ENCODE results near the gene MFF.
"Not testable (repeated sequence)": the region's sequence is repeated elsewhere in the genome, so short reads cannot be mapped to it uniquely, and the experiment has no call there.

MFF gene

DNA sequence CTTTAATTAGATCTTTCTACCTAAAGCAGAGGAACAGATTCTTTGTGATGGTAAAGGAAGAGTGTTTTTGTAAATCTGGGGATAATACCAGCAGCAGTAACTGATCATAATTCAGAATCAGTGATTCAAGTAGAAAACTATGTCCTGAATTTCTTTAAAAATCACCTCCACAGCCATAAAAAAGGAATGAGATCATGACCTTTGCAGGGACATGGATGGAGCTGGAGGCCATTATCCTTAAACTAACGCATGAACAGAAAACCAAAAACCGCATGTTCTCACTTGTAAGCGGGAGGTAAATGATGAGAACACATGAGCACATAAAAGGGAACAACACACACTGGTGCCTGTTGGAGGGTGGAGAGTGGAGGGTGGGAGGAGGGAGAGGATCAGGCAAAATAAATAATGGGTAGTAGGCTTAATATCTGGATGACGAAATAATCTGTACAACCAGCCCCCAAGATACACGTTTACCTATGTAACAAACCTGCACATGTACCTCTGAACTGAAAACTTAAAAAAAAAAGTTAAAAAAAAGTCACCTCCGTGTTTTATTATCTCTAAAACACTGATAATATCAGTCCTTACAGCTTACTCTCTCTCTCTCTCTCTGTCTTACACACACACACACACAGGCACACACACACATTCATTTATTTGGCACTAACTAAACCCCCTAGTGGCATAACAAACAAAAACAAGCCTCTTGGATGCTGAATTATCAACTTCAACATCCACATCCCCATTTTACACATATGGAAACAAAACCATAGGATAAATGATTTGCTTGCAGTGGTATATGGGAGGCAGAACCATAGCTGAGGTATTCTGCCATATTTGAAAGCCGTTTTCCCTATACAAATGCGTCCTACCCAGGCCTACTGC, 52.7 kb downstream of the MFF start:
- Mint-ChIP-seq H3K27me3 (peaks cover 2% of the 10 kb centered on the region), H3K4me3 (no peak overlapping the region), H3K36me3 (no peaks in the 10 kb centered on the region), H3K4me1 (ENCODE audit: low read depth) (peaks cover 25% of the 10 kb centered on the region), H3K9me3 (ENCODE audit: low read depth) (peaks cover 6% of the 10 kb centered on the region), H3K27ac (no peak overlapping the region)

DNA sequence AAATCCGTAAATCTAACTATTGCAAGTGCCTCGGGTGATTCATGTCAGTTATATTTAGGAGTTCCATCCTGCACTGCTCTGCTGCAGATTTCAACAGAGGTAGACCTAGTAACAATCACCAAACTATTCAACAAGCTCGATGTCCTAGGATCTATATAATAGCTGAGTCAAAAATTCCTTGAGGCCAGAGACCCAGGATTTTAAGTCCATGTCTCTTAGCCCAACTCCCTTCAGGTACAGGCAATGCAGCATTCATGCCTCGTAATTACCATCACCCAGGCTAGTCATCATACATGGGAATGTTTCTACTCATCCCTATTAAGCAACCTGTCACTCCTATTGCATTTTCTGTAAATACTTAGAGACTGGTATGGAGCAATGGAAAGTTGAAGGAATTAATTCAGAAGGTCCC, 53.3 kb downstream of the MFF start:
- no peaks in the 10 kb centered on the region for H3K36me3 Mint-ChIP-seq
- no peak overlapping the region for H3K27ac Mint-ChIP-seq
- no peak overlapping the region for H3K4me3 Mint-ChIP-seq
- H3K4me1 Mint-ChIP-seq (ENCODE audit: low read depth), result peaks cover 23% of the 10 kb centered on the region
- H3K9me3 Mint-ChIP-seq (ENCODE audit: low read depth), result peaks cover 6% of the 10 kb centered on the region
- H3K27me3 Mint-ChIP-seq, result peaks cover 2% of the 10 kb centered on the region

DNA sequence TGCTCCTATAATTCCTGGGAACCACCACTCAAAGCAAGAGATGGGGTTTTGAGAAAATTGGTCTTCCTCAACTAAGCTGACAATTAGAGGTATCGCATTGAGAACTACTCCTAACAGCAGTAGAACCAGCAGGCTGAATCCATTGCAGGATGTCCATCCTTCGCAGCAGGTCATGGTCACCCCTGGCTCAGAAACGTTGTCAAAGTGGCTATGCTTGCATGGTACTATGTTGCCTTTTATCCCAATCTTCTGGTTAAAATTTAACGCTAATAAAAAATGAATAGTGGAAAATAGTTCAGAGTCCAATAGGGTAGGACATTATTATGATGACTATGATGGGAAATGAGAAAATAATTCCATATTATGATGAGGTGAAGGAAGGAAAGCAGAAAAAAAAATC, 54.0 kb downstream of the MFF start, which contains the start of gene TM4SF20:
TM4SF20 (minus strand) TSS at position 212 of the 400 bp plus-strand sequence; CDS start at position 174, 38 bp downstream.
- H3K36me3 Mint-ChIP-seq, result no peaks in the 10 kb centered on the region
- H3K27ac Mint-ChIP-seq, result peak within 1 kb of the TSS; percentile 24
- peaks cover 6% of the 10 kb centered on the region for H3K9me3 Mint-ChIP-seq (ENCODE audit: low read depth)
- H3K4me3 Mint-ChIP-seq, result no peak within 1 kb of the TSS
- H3K4me1 Mint-ChIP-seq (ENCODE audit: low read depth), result peaks cover 21% of the 10 kb centered on the region
- peaks cover 5% of the 10 kb centered on the region for H3K27me3 Mint-ChIP-seq

DNA sequence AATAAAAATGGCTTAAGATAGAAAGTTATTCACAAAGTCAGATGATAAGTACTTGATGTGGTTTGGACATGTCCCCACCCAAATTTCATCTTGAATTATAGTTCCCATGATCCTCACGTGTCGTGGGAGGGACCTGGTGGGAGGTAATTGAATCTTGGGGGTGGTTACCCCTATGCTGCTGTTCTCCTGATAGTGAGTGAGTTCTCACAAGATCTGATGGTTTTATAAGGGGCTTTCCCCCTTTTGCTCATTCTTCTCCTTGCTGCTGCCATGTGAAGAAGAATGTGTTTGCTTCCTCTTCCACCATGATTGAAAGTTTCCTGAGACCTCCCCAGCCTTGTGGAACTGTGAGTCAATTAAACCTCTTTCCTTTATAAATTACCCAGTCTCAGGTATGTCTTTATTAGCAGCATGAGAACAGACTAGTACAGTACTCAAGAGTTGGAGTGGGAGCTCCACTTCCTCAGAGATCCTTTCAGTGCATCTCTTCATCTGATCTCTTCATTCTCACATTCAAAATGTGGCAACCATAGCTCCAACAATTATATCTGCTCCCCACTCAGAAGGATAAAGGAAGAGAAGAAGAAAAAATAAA, 57.3 kb downstream of the MFF start:
- peak overlapping the region; percentile 82 for H3K27ac Mint-ChIP-seq
- not testable (repeated sequence) for H3K36me3 Mint-ChIP-seq; H3K27me3 Mint-ChIP-seq; H3K9me3 Mint-ChIP-seq (ENCODE audit: low read depth); H3K4me3 Mint-ChIP-seq
- peaks cover 19% of the 10 kb centered on the region for H3K4me1 Mint-ChIP-seq (ENCODE audit: low read depth)

DNA sequence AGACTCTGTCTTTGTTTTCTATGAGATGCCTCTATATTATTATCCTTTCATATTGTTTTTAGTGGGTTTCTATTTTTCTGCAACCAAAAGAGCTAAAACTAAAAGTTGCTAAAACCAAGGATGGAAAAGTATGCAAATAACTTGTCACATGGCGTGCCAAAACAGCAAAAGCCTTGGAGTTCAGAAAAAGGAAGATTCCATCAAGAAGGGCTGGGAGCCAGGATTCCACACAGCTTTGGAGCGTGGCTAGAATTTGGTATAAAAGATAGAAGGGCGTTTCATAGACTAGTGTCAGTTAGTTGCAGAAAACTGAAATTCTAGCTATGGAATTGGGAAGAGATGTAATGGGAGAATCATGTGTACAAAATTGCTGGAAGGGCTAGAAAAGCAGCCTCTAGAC, 58.6 kb downstream of the MFF start:
- Mint-ChIP-seq H3K27ac (no peak overlapping the region), H3K4me3 (no peak overlapping the region), H3K27me3 (peaks cover 3% of the 10 kb centered on the region), H3K4me1 (ENCODE audit: low read depth) (peaks cover 24% of the 10 kb centered on the region), H3K36me3 (no peaks in the 10 kb centered on the region), H3K9me3 (ENCODE audit: low read depth) (peaks cover 6% of the 10 kb centered on the region)

DNA sequence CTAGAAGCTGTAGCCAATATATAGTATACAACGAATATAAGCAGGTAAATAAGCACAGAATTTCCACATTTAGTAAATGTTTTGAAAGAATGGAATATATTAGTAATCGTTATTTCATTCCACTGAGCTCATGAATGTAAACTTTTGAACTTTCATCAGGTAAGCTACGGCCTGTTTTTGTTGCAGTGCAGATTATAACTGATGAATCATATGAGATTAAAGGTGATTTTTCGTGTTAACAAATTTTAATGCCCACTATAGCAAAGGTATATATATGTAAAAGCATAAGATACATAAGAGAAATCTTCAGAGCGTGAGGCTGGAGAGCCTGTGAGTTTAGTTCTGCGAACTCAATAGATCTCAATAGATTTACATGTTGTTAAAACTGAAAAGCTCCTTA, 61.6 kb downstream of the MFF start:
- Mint-ChIP-seq H3K4me1 (ENCODE audit: low read depth) (peaks cover 21% of the 10 kb centered on the region), H3K36me3 (no peaks in the 10 kb centered on the region), H3K4me3 (no peak overlapping the region), H3K27ac (no peak overlapping the region), H3K27me3 (peaks cover 3% of the 10 kb centered on the region), H3K9me3 (ENCODE audit: low read depth) (peaks cover 5% of the 10 kb centered on the region)

DNA sequence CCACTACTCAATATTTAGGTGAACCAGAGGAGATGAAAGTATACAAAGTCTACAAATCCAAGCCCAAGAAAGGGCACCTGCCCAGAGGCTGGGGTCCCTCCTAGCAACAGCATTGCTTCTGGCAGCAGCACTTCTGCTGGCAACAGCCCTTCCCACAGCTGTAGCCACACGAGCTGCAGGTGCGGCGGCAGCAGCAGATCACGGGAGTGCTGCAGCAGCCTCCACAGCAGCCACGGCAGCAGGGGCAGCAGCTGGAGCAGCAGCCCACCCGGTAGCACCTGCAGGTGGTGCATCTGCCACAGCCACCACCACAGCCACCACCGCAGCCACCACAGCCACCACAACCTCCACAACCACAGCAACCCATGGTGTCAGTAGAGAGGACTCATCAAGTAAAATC, 62.5 kb downstream of the MFF start, which contains the start of gene SCYGR1:
SCYGR1 (minus strand) TSS at position 367 of the 400 bp plus-strand sequence; CDS start at position 367, 0 bp downstream.
- not testable (repeated sequence) for H3K27ac Mint-ChIP-seq; H3K4me3 Mint-ChIP-seq; H3K36me3 Mint-ChIP-seq; H3K9me3 Mint-ChIP-seq (ENCODE audit: low read depth); H3K27me3 Mint-ChIP-seq
- peaks cover 12% of the 10 kb centered on the region for H3K4me1 Mint-ChIP-seq (ENCODE audit: low read depth)

DNA sequence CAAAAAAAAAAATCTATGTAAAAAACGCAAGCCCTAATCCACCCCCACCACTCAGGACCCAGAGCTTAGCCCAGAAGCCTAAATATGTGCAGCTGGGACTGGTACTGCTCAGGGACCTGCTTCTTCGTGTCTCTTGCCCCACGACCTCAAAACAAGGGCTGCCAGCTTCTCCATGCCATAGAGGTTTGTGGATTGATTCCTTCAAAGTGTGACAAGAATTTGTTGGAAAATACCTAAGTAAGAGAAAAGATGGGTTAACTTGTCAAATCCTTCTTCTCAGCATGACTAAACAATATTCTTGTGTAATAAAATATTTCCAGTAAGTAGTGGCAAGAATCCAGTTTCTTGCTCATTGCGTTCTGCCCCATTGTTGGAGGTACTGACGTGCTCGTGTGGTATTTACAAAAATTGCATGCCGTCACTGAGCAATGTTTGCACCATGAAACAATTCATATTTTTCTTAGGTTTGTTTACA, 63.5 kb downstream of the MFF start:
- H3K9me3 Mint-ChIP-seq (ENCODE audit: low read depth), result no peaks in the 10 kb centered on the region
- peaks cover 10% of the 10 kb centered on the region for H3K4me1 Mint-ChIP-seq (ENCODE audit: low read depth)
- H3K27ac Mint-ChIP-seq, result no peak overlapping the region
- H3K4me3 Mint-ChIP-seq, result no peak overlapping the region
- H3K36me3 Mint-ChIP-seq, result no peaks in the 10 kb centered on the region
- H3K27me3 Mint-ChIP-seq, result peaks cover 2% of the 10 kb centered on the region

DNA sequence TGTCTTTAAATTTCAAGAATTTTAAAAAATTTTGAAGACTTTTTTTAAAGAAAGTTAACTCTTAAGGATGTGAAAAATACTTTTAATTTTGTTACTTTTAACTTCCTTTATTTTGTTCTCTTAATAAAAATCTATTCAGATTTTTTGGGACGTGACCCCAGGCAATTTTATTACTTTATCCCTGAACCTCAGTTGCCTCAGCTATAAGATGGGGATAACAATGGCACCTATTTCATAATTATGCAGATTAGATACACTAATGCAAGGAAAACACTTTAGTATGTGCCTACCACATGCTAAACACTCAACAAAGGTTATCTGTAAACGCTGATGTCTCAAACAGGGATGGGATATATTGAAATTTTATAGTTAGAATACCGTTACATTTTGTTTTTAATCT, 64.2 kb downstream of the MFF start:
- Mint-ChIP-seq H3K27ac (no peak overlapping the region), H3K9me3 (ENCODE audit: low read depth) (no peaks in the 10 kb centered on the region), H3K4me3 (no peak overlapping the region), H3K36me3 (no peaks in the 10 kb centered on the region), H3K4me1 (ENCODE audit: low read depth) (peaks cover 10% of the 10 kb centered on the region), H3K27me3 (no peaks in the 10 kb centered on the region)

DNA sequence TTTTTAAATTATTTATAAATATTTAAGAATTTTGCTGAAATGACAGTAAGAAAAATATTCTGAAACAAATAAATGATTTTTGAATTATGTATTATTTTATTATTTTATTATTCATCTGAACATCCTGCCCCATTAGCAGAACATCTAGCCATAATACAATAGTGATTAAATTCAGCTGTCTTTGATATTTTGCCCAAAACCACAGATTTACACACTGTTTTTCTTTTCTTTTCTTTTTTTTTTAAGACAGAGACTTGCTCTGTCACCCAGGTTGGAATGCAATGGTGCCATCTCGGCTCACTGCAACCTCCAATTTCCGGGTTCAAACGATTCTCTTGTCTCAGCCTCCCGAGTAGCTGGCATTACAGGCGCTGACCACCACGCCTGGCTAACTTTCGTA, 64.6 kb downstream of the MFF start:
- Mint-ChIP-seq H3K4me1 (ENCODE audit: low read depth) (peaks cover 10% of the 10 kb centered on the region), H3K36me3 (no peaks in the 10 kb centered on the region), H3K9me3 (ENCODE audit: low read depth) (no peaks in the 10 kb centered on the region), H3K27me3 (no peaks in the 10 kb centered on the region), H3K27ac (no peak overlapping the region), H3K4me3 (no peak overlapping the region)

DNA sequence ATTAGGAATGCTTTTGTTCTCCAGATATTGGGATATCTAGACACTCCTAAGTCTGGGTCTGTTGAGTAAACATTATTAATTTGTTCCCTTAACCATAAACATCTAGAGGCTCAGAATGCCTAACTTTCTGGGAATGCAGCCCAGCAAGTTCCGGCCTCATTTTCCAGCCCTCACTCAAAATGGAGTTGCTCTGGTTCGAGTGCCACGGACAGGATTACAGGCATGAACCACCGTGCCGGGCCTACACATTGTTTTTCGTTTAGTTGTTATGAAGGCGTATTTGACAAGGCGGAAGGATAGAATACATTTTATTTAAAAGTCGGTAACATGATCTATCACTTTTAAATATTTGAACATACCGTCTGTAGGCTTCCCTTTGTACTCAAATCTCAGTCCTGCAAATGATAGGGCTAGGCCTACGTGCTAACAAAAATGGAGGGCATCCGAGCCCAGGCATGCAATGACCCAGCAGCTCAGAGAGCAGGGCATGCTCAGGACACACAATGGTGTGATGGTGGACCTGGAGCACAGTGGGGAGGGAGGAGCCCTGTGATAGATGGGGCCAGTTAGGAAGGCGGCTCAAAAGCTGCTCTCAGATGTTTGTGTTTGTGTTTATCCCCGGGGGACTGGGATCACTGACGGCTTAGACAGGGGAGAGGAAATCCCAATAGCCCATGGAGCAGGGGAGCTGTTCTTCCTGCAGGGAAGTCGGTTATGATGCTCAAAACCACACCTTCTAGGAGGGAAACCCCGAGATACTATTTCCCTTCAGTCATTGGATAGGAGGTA, 65.6 kb downstream of the MFF start:
- H3K27me3 Mint-ChIP-seq, result no peaks in the 10 kb centered on the region
- H3K36me3 Mint-ChIP-seq, result no peaks in the 10 kb centered on the region
- H3K4me3 Mint-ChIP-seq, result no peak overlapping the region
- H3K4me1 Mint-ChIP-seq (ENCODE audit: low read depth), result peaks cover 10% of the 10 kb centered on the region
- H3K27ac Mint-ChIP-seq, result no peak overlapping the region
- no peaks in the 10 kb centered on the region for H3K9me3 Mint-ChIP-seq (ENCODE audit: low read depth)

DNA sequence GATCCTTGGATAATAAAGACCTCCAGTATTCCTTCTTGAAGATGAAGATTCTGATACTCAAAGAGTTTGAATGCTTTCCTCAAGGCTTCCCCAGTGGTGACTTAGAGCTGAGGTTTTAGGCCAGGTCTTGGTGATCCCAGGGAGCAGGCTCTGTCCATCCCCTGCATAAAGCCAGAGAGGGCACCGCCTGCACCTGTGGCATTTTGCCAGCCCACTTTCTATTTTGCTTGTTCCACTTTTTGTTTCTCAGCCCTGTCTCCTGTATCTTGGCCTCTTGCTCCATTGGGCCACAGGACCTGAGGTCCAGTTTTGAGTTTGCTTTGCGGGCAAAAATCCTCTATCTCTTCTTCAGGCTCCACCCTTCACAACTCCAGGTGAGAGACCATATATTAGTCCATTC, 69.3 kb downstream of the MFF start:
- no peak overlapping the region for H3K27ac Mint-ChIP-seq
- H3K36me3 Mint-ChIP-seq, result no peaks in the 10 kb centered on the region
- no peak overlapping the region for H3K4me3 Mint-ChIP-seq
- H3K27me3 Mint-ChIP-seq, result no peaks in the 10 kb centered on the region
- H3K4me1 Mint-ChIP-seq (ENCODE audit: low read depth), result peaks cover 11% of the 10 kb centered on the region
- no peaks in the 10 kb centered on the region for H3K9me3 Mint-ChIP-seq (ENCODE audit: low read depth)

DNA sequence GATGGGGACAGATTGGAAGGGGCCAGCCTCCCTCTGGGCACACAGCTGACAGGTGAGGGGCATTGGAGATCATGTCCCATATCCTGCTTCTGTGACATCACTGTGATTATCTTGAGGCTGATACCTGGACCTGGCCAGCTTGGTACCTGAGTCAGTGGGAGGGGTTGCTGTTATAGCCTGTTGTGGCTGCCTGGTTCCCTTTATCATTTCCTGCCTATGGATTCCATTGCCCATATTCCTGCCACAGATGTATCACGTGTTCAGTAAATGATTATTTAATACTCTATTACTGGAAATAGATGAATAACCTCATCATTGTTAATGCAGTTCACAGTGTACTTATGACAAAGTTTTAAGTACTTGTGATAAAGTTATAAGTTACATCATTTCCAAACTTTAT, 70.5 kb downstream of the MFF start:
- peaks cover 11% of the 10 kb centered on the region for H3K4me1 Mint-ChIP-seq (ENCODE audit: low read depth)
- H3K36me3 Mint-ChIP-seq, result no peaks in the 10 kb centered on the region
- no peak overlapping the region for H3K27ac Mint-ChIP-seq
- no peaks in the 10 kb centered on the region for H3K9me3 Mint-ChIP-seq (ENCODE audit: low read depth)
- H3K4me3 Mint-ChIP-seq, result no peak overlapping the region
- H3K27me3 Mint-ChIP-seq, result no peaks in the 10 kb centered on the region

DNA sequence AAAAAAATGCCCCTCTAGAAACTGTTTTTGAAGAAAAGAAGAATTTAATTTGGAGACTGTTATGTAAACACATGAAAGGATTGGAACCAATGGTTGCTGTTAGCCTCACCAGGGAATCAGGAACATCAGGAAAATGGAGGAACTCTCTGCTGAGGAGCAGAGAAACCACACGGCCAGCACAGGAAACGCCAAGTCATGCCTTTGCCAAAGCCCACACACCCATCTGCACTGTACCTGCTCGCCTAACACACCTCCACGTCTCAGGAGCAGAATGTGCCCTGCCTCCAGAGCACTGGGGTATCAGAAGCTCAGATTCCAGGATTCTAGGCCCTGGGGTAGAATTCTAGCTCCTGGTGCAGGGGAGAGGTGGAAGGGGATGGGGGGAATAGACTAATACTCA, 72.5 kb downstream of the MFF start:
- Mint-ChIP-seq H3K4me1 (ENCODE audit: low read depth) (peaks cover 17% of the 10 kb centered on the region), H3K27me3 (no peaks in the 10 kb centered on the region), H3K27ac (peak overlapping the region; percentile 19), H3K36me3 (no peaks in the 10 kb centered on the region), H3K9me3 (ENCODE audit: low read depth) (no peaks in the 10 kb centered on the region), H3K4me3 (no peak overlapping the region)

All from activated naive CD8-positive, alpha-beta T cell (primary cell).